DOHH2 (cell line): ENCODE measurements around the gene IRAK2.
"Not testable (repeated sequence)": the region's sequence is repeated elsewhere in the genome, so short reads cannot be mapped to it uniquely, and the experiment has no call there.

Experiments used
- EZH2phosphoT487 ChIP-seq: fragments of 200-600 bp; sonication (generic); IDR thresholded peaks from 2 replicates; pipeline ENCODE4 v1.6.1; 2017; ENCODE audit warnings: borderline replicate concordance, mild to moderate bottlenecking, antibody characterized with exemption, low read length, moderate library complexity, mixed read lengths
- TF ChIP-seq, protein P1 (sequence below): fragments of 200-600 bp; sonication (generic); IDR thresholded peaks from one replicate; pipeline ENCODE4 v1.5.1; 2014; ENCODE audit warnings: antibody characterized with exemption, mild to moderate bottlenecking, low read depth, low read length; ENCODE audit not compliant: poor library complexity, severe bottlenecking

DNA sequence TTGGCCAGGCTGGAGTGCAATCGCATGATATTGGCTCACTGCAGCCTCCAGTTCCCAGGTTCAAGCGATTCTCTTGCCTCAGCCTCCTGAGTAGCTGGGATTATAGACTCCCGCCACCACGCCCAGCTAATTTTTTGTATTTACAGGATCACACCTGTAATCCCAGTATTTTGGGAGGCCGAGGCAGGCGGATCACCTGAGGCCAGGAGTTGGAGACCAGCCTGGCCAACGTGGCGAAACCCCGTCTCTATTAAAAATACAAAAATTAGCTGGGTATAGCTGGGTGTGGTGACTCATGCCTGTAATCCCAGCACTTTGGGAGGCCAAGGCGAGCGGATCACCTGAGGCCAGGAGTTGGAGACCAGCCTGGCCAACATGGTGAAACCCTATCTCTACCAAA is 107.8 kb downstream of the IRAK2 start:
- not testable (repeated sequence) for TF ChIP-seq EZH2phosphoT487
- TF ChIP-seq, protein P1, sequence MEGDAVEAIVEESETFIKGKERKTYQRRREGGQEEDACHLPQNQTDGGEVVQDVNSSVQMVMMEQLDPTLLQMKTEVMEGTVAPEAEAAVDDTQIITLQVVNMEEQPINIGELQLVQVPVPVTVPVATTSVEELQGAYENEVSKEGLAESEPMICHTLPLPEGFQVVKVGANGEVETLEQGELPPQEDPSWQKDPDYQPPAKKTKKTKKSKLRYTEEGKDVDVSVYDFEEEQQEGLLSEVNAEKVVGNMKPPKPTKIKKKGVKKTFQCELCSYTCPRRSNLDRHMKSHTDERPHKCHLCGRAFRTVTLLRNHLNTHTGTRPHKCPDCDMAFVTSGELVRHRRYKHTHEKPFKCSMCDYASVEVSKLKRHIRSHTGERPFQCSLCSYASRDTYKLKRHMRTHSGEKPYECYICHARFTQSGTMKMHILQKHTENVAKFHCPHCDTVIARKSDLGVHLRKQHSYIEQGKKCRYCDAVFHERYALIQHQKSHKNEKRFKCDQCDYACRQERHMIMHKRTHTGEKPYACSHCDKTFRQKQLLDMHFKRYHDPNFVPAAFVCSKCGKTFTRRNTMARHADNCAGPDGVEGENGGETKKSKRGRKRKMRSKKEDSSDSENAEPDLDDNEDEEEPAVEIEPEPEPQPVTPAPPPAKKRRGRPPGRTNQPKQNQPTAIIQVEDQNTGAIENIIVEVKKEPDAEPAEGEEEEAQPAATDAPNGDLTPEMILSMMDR, result not testable (repeated sequence)
